Measurements from ENCODE around the gene CCDC197. TPM values are rescaled to one million over a fixed set of nuclear protein-coding genes. Genes with fewer than 3 reads are reported as not detected.

Gene CCDC197
- total RNA-seq, 1 experiment from 2014 or later: not detected

DNA sequence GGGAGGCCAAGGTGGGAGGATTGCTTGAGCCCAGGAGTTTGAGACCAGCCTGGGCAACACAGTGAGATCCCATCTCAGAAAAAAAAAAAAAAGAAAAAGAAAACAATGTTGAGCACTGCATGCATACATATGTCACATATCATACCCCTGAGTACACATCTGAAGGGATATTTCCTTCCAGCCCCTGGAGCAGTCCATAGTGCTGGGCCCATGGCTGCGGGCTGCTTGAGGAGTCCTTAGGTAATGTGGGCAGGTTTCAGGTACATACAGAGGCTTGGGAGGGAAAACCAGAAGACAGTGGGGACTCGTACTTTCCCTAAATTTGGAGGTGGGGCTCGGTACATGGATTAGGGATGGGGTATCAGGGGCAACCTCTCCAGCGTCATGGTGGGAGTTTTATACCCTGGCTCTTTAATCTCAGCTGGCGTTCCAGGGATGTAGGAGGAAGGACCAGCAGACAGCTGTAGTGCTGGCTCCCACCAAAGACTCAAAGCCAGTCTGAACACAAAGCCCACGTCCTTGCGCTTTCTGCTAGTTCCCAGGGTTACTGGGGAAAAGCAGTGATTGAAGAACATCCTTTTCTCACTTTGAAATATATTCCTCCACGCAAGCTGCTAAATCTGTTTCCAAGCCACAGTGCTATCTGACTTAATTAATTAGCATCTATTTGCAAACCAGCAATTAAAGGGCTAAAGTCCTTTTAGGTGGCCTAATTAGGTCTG, 34.2 kb downstream of the CCDC197 start:
- Mint-ChIP-seq H3K27ac (no peak overlapping the region; a peak in 2 of 7 replicates), H3K36me3 (ENCODE audit: insufficient read depth in 1 of 3, low read depth in 3 of 3) (peaks cover 4 to 15% (median 9%) of the 10 kb centered on the region in 3 experiments), H3K27me3 (ENCODE audit: low read depth) (peaks cover 5% of the 10 kb centered on the region; the same call in 1 of the 2 replicates), H3K4me1 (peaks cover 23 to 30% of the 10 kb centered on the region in 2 experiments), H3K4me3 (no peak overlapping the region), H3K9me3 (peaks cover 0 to 2% of the 10 kb centered on the region in 2 experiments; a peak in 3 of 5 replicates)
- Histone ChIP-seq H3K27ac (ENCODE audit: insufficient read length, low read depth, low read length) (no peak overlapping the region), H3K27me3 (ENCODE audit: insufficient read depth, low read length) (no peaks in the 10 kb centered on the region), H2BK15ac (ENCODE audit: low read depth, low read length) (no peak overlapping the region), H4K8ac (replicated peaks; ENCODE audit: insufficient read length, low read depth, low read length) (no peak overlapping the region), H2BK5ac (ENCODE audit: insufficient read length, low read length) (no peak overlapping the region), H3K9me3 (ENCODE audit: control insufficient read depth, low read depth, low read length) (no peaks in the 10 kb centered on the region), H3K79me1 (ENCODE audit: insufficient read depth, low read depth, low read length, poor library complexity, severe bottlenecking) (no peaks in the 10 kb centered on the region), H3K14ac (ENCODE audit: insufficient read depth, low read length) (no peak overlapping the region), H3K79me2 (ENCODE audit: insufficient read depth, low read length) (no peaks in the 10 kb centered on the region), H3K4ac (ENCODE audit: low read depth, low read length) (no peak overlapping the region), H4K20me1 (ENCODE audit: control insufficient read depth, insufficient read depth, insufficient read length) (no peaks in the 10 kb centered on the region), H3K9ac (ENCODE audit: extremely low read depth, insufficient read length, low read length) (no peak overlapping the region), H3K23ac (ENCODE audit: insufficient read length, low read depth, low read length) (no peak overlapping the region), H3K18ac (ENCODE audit: insufficient read length, low read depth, low read length) (no peak overlapping the region), H3K4me1 (ENCODE audit: insufficient read depth, low read length) (no peaks in the 10 kb centered on the region), H2BK120ac (ENCODE audit: low read depth, low read length, poor library complexity, severe bottlenecking) (no peak overlapping the region), H2BK20ac (ENCODE audit: low read depth, low read length, poor library complexity, severe bottlenecking) (no peak overlapping the region), H2BK12ac (ENCODE audit: insufficient read length, low read depth, low read length) (no peak overlapping the region), H4K91ac (ENCODE audit: insufficient read length, low read depth, low read length) (no peak overlapping the region), H2AK5ac (ENCODE audit: insufficient read length, low read length) (no peak overlapping the region), H3K23me2 (ENCODE audit: insufficient read length, low read depth, low read length, poor library complexity, severe bottlenecking) (no peaks in the 10 kb centered on the region), H4K5ac (ENCODE audit: insufficient read length, low read depth, low read length) (no peak overlapping the region), H2AFZ (ENCODE audit: low read length) (no peak overlapping the region), H3T11ph (ENCODE audit: low read length) (no peak overlapping the region), H3K4me2 (ENCODE audit: insufficient read depth, insufficient read length, low read length) (no peak overlapping the region), H3K56ac (ENCODE audit: insufficient read length, low read depth, low read length) (no peak overlapping the region)
- WGBS (ENCODE audit: extremely low coverage, insufficient read length, low lambda C conversion rate): no CpG with 5 or more reads among the region's 8 CpGs
- TF ChIP-seq, protein P1, sequence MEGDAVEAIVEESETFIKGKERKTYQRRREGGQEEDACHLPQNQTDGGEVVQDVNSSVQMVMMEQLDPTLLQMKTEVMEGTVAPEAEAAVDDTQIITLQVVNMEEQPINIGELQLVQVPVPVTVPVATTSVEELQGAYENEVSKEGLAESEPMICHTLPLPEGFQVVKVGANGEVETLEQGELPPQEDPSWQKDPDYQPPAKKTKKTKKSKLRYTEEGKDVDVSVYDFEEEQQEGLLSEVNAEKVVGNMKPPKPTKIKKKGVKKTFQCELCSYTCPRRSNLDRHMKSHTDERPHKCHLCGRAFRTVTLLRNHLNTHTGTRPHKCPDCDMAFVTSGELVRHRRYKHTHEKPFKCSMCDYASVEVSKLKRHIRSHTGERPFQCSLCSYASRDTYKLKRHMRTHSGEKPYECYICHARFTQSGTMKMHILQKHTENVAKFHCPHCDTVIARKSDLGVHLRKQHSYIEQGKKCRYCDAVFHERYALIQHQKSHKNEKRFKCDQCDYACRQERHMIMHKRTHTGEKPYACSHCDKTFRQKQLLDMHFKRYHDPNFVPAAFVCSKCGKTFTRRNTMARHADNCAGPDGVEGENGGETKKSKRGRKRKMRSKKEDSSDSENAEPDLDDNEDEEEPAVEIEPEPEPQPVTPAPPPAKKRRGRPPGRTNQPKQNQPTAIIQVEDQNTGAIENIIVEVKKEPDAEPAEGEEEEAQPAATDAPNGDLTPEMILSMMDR (conservative IDR thresholded peaks at IDR 0.05): no peak
- no peak for DNase-seq

All from H9 (cell line).